ENCODE results near the gene ELMO1.

The ELMO1 gene

DNA sequence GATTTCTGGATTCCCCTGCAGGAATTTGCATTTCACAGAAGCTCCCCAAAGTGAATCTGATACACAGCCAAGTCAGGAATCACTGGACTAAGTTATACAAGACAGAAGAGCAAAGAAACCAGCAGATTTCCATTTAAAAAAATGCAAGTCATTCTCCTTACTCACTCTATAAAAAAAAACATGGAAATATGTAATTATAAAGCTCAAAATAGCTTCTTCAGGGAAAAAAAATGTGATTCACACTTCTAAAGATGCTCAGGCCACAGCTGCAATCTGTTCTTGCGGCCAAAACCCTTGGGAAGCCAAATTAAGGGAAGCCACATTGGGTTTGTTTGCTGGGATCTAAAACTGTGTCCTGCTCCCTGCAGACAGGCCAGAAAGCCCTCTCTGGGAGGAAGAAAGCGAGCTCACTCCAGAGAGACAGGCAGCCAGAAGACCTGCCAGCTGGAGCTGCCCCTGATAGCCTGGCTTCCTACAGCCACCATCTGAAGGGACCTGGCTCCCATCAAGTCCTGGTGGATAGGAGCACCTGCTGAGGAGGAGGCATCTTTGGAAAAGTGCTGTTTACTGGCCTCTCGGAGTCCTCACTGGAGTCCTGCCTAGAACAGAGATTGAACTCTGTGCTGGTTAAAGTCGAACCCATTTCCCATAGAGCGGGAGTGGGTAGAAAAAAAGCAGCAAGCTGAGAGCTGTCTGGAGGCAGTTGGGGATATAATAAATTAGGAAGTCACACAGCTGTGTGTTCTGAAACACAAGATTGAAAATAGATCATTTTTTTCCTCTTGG lies 365.2 kb downstream of the ELMO1 start:
- intact Hi-C loops (cut with DNase I): no loop called here
- peak in 2 of 42 donors; percentile 5 to 13 for DNase-seq

DNA sequence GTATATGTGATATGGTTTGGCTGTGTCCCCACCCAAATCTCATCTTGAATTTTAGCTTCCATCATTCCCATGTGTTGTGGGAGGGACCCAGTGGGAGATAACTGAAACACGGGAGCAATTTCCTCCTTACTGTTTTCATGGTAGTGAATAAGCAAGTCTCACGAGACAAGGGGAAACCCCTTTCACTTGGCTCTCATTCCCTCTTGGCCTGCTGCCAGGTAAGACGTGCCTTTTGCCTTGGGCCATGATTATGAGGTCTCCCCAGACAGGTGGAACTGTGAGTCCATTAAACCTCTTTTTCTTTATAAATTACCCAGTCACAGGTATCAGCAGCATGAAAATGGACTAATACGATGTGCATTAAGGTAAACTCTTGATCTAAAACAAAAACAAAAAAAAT lies 367.2 kb downstream of the ELMO1 start:
- intact Hi-C loops (cut with DNase I): no loop called here
- no peak for DNase-seq

DNA sequence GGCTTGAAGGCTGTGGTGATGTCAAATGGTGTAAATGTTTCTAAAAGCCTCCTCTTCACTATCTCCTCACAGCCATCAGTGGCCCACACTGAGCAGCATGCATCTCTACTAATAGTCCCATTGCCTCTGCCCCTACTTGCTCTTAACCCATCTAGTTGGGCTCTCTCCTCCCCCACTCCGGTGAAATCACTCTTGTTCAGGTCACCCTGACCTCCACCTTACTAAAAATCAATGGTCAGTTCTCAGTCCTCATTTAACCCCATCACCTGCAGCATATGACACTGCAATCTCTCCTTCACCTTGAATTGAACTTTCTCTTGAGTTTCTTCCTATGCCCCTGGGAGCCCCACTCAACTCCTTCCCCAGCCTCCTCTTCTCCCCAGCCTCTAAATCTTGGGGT lies 369.2 kb downstream of the ELMO1 start:
- intact Hi-C loops (cut with DNase I): no loop called here
- no peak for DNase-seq

DNA sequence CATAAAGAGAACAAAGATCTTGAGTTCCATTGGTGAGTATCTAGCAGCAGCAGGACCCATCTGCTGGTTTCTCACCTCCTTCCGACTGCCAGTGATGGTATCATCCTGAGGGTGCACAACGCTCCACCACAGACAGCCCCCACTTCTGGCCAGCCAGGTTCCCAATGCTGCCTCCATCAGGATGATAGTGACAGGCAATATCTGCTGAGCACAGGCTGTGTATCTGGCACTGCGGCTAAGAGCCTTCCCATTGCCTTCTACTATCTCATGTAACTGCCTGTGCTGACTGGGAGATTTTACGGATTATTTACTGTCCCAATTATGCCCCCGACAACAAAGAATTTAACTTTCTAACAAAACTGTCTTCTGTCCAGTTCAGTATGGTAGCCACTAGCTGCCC lies 372.0 kb downstream of the ELMO1 start:
- intact Hi-C loops (cut with DNase I): no loop called here
- DNase-seq: no peak

DNA sequence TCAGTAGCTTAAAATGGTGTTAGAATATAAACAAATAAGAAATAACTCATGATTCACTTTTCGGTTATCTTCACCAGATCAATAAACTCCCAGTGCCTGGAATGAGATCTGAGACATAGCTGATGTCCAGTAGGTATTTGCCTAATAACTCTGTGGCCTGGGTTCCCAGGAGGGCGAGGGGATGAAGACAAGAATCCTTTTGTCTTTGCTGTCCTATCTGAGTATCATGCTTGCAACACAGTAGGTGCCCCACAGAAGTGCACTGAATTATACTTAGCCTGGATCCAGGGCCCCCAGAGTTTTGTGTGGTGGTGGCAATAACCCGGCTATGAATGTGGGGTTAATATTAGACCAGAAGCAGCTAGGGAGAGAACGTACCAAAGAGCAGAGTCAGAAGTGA lies 374.3 kb downstream of the ELMO1 start:
- no peak for DNase-seq
- intact Hi-C loops (cut with DNase I): no loop called here

DNA sequence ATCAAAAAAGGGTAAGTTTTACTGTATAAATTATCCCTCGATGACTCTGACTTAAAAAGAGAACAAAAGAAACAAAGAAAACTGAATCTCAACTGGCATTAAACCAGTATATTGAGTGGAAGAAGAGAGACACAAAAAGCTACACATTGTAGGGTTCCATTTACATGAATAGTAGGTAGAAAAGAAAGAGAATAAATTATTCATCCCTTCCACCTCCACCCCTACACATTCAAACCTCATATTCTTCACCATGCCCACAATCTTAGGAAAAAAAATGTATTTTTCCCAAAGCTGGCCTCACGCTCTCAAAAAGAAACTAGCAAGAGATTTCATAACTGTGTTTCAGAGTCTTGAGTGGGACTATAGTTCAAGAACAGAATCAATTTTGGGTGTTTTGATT lies 377.5 kb downstream of the ELMO1 start:
- no peak for DNase-seq
- intact Hi-C loops (cut with DNase I): no loop called here

DNA sequence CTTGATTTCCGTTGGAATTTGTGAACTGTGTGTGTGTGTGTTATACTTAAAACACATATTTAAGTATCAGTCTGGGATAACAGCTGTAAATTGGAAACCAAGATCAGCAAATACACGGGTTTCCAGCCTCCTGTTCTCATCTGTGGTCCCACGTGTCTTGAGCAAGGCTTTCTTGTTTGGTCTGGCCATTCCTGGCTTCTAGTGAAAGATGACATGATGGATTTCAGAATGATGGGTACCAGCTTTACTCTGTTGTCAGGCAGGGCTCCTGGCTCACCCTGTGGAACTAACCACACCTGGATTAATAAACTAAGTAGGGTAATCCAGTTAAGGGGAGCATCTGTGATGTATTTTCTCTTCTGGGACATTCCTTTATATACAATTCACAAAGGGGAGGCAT lies 378.2 kb downstream of the ELMO1 start:
- intact Hi-C loops (cut with DNase I): no loop called here
- DNase-seq: no peak

DNA sequence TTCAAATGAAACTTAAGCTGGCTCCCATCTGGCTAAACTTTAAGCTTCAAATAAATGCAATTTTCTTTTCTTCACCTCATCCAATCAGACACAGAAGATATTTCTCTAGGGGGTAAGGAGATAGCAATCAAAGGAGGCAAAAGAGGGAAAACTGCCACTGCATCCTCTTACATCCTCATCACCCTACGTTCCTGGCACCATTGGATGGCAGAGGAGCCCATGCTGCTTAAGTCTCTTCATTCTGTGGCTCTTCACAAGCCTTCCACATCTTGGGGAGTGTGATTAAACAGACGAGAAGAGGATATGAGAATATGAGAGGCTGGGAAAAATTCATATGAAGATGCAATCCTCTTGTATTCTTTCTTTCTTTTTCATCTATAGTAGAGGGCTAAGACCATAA lies 378.6 kb downstream of the ELMO1 start:
- intact Hi-C loops (cut with DNase I): no loop called here

DNA sequence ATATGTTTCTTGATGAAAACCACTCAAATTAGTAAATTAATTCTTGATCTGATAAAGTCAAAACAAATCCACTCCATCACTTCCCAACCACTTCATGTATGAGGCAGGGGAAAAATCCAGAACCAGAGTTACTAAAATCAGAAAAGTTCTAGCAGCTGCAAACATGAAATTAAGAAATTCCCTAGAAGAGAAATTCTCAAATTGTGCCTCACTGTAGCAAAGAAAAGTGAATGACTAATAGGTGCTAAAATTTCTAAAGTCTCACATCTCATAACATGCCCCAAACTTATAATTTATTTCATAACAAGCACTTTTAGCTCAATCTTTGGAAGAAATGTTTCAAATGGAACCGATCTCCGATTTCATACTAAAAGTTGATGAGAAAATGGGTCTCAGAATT lies 379.3 kb downstream of the ELMO1 start:
- intact Hi-C loops (cut with DNase I): no loop called here

More for the DNA sequence above, 378.6 kb downstream of the ELMO1 start:
- no peak for DNase-seq

DNA sequence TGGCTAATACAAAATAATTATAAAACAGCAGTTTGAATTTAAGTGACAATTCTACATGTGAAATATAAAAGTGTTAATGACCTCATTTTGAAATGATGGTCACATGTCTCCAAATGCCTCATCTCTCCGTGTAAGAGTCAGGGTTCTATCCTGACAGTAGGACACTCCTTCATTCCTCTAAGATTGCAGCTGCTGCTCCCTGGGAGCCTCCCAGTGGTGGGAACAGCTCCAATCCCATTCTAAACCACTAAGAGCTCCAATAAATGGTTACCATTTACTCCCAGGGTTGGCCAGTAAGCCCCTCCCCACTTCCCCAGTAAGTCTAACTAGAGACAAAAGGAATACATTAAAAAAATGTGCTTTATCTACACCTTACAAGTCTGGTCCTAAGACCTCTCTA lies 379.8 kb downstream of the ELMO1 start:
- no peak for DNase-seq
- intact Hi-C loops (cut with DNase I): no loop called here

More for the DNA sequence above, 379.3 kb downstream of the ELMO1 start:
- no peak for DNase-seq

DNA sequence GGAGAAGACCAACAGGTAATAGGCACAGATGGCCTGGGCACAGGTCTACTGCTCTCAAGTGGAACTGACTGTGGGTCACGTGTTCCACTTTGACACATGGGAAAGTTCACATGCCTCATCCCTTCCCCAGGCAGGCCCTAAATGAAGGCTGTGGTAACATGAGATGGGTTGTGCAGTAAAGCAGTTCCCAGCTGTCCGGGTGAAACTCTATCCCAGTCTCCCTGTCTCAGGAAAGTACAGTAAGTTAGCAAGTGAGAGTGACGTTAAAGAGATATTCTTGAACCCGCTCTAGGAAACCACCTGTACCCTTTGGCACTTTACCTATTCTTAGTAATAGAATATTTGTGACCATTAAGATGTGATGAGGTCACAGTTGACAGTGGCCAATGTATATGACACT lies 380.6 kb downstream of the ELMO1 start:
- no peak for DNase-seq
- intact Hi-C loops (cut with DNase I): no loop called here

DNA sequence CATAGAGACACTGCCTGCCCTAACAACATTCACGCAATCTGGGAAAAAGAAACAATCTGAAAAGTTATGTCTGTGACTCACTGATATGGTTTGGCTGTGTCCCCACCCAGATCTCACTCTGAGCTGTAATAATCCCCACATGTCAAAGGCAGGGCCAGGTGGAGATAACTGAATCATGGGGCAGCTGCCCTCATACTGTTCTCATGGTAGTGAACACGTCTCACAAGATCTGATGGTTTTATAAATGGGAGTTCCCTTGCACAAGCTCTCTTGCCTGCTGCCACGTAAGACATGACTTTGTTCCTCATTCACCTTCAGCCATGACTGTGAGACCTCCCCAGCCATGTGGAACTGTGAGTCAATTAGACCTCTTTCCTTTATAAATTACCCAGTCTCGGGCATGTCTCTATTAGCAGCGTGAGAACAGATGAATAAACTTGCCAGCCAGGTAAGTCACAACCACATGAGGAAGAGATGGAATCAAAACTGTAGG lies 382.8 kb downstream of the ELMO1 start:
- no peak for DNase-seq
- intact Hi-C loops (cut with DNase I): no loop called here

DNA sequence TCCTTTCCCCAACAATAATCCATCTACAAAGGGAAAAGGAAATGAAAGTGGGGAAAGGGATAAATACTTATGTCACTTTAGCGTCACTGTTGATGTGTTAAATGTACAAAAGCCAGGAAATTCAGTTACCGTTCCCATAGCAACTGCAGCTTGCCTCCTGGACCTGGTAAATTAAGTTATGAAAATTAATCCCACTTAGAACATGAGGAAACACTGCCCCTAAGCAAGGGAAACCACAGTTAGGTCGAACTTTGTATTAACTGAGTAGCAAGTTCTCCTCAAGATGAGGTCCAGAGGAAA lies 386.2 kb downstream of the ELMO1 start:
- DNase-seq: no peak
- intact Hi-C loops (cut with DNase I): no loop called here

DNA sequence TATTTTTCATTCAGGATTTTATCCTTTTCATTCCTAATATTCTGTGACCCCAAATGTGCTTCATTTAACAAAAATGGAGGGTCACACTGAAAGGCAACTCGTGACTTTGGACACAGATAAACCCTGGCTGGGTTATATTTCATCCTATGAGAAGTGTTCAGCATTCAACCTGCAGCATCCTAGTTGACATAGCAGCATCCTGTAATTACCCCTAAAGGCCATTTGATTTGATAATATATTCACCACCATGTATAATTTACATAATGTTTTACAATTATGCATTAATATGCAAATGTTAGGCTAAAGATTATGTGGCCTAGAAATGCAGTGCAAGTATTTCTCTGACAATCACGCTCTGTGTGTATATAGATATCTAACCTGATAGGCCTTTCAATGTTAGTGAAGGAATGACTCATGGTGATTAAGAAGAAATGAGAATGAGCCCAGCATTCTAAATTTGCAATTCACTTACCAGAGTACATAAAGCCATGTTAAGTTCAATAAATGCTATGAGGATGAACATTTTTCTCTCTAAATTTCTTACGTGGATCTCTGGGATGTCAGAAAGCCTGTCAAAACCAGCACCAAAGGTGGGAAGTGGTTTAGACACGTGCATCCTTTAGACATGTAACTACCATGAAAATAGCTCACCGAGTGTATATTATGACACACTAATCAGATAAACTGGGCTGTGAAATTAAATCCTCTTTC lies 386.7 kb downstream of the ELMO1 start:
- no peak for DNase-seq
- intact Hi-C loops (cut with DNase I): no loop called here

DNA sequence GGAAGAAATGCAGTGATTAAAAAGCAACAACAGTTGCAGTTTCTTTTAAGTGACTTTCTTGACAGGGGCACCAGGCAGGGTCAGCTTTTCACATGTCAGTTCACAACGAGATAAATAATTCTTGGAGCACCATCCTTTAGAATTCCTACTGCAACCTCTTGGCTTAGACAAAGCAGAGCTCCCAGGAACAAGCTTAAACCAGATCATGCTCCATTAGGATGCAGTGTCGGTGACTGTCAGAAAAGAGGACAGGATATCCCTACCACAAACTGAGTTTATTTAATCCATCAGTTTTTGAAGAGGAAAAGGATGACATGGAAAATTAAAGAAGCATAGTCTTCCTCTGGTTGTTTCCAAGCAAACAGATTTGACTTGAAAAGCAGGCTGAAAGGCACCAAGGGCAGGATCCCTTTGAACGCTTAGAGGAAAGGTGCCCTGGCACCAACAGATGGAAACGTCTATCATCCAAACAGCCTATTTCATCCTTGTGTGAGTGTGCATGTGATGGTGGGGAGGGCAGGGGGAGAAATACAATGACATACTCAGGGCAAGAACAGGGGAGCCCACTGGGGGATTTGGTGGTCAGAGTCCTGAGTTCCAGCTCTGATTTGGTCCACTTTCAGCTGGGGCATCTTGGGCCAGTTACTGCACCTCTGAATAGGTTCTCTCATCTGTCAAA lies 392.3 kb downstream of the ELMO1 start:
- DNase-seq: no peak
- intact Hi-C loops (cut with DNase I): no loop called here

DNA sequence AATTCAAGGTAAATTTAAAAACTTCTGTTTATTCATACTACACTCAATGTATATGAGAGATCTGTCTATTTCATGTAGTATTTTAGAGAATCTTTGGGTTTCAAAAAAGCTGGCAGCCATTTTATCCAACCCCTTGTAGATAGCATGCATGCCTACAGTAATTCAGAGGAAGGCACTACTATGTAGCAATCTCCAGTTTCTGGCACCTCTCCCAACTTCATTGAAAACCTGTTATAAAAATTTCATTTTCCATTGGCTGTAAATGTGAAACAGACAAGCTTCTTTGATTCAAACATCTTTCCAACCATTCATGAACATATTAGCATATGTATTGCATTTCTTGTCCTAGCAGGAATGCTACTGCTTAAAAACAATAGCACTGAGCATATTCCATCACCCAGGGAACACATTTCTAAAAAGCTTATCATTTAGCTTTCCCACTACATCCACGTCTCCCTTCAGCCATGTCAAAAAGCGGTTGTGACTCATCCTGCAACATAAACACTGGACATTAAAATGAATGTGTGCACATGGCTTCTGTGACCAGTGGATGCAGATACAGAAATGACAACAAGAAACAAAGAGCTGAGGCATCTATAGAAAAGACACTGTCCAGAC lies 393.9 kb downstream of the ELMO1 start:
- intact Hi-C loops (cut with DNase I): no loop called here

DNA sequence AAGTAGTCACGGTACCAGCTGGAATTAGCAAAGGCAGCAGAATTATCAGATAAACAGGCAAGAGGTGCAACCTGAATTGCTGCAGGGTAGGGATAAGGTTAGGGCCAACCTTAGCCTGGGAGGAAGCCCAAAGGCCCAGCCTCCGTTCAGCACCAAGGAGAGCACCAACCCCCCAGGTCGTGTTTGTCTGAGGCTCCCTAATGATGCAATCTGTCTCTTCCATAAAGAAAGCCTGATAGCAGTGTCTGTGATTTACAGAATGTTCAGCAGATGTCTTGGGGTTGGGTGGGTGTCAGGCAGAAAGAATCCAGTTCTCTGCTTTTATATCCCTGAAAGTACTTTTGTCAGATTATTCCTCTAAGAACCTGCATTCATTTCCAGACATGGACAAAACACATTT lies 396.0 kb downstream of the ELMO1 start:
- intact Hi-C loops (cut with DNase I): no loop called here
- peak in 1 of 42 donors; percentile 60 for DNase-seq

More for the DNA sequence above, 393.9 kb downstream of the ELMO1 start:
- no peak for DNase-seq

DNA sequence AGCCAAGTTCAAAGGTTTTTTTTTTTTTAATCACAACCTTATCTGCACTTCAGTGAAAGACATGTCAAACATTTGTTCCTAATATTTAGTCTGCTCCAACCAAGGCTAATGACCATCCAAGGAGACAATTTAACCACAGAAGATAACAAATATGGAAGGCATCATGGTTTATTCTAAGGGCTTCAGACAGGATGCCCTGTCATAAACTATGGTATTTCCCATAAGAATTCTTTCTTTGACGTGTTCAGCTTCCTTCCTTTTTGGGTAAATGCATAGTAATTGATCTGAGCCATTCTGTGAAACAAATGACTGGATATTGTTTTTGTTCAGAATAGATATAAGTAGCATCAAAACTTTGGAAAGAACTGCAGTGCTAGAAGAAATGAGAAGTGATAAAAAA lies 397.9 kb downstream of the ELMO1 start:
- intact Hi-C loops (cut with DNase I): no loop called here
- DNase-seq: no peak

DNA sequence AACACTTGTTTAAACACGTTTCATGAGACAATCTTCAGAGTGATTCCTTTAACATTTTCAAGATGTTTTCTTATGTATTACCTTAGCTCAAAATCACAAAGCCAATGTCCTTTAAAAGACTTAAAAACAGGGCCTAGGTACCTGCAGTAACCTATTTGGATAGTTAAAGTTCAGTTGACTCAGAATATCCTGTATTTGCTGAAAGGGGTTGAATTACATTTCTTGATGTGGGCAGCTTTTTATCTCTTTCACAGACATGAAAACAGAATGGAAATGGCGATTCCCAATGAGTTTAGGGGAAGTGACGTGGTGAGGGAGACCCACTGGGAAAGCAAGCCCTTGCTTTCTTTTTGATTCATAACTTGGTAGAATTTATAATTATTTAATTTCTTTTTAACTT lies 400.0 kb downstream of the ELMO1 start:
- DNase-seq: no peak
- intact Hi-C loops (cut with DNase I): no loop called here

DNA sequence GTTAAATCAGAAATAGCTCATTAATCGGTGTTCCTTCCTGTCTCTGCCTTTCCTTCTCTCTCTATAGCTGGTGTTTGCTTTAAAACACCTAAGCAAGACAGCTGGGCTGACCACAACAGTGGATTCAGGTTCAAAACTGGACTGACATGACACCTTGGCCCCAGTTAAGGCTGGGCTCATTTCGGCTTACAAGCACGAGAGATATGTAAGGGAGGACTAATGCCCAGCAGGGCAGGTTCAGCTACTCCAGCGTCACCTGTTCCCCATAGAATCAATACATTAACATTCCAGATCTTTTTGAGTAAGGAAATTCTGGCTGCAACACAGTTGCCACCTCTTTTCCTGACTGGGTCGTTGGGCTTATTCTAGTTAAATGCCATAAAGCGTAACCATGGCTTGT lies 401.4 kb downstream of the ELMO1 start:
- intact Hi-C loops (cut with DNase I): no loop called here
- DNase-seq: no peak

Data from head of caudate nucleus (tissue), 42 donors.